SK-N-MC (cell line): ENCODE data around the gene PCDHGB1.
A peak's percentile ranks its signal among the peaks of the same experiment; 100 is the strongest.

Experiments used
- DNase-seq: peaks from one replicate; pipeline ENCODE4 v3.0.0-alpha.2; 2011; ENCODE audit warnings: low read depth, low spot score
- H3K27ac ChIP-seq: fragments of 200-600 bp; sonication (generic); 2 replicates; pipeline ENCODE4 v1.5.1; 2016; ENCODE audit warnings: mixed run types
- H3K36me3 ChIP-seq: fragments of 200-600 bp; sonication (generic); 2 replicates; pipeline ENCODE4 v1.6.1; 2017; ENCODE audit warnings: antibody characterized with exemption, low read length, mixed read lengths; ENCODE audit not compliant: insufficient read depth
- H3K4me3 ChIP-seq: fragments of 200-600 bp; sonication (generic); 2 replicates; pipeline ENCODE4 v1.5.1; 2016
- H3K9ac ChIP-seq: fragments of 200-600 bp; sonication (generic); 2 replicates; pipeline ENCODE4 v1.8.0; 2017; ENCODE audit warnings: mixed run types, mixed read lengths; ENCODE audit not compliant: insufficient read length
- H3K9me3 ChIP-seq: fragments of 200-600 bp; sonication (generic); 2 replicates; pipeline ENCODE4 v1.6.1; 2017; ENCODE audit warnings: low read depth, mild to moderate bottlenecking, antibody characterized with exemption, low read length, moderate library complexity, mixed read lengths
- EZH2 ChIP-seq: fragments of 200-600 bp; sonication (generic); IDR thresholded peaks from one replicate; pipeline ENCODE4 v1.6.1; 2017; ENCODE audit warnings: antibody characterized with exemption
- FOXP2 ChIP-seq: optimal IDR thresholded peaks from 2 replicates; pipeline ENCODE3; 2011; ENCODE audit warnings: mild to moderate bottlenecking, moderate library complexity; ENCODE audit not compliant: insufficient read depth; ENCODE audit errors: extremely low read length, control extremely low read depth
- POLR2AphosphoS5 ChIP-seq: IDR thresholded peaks from 2 replicates; pipeline ENCODE4 v1.6.1; 2012; ENCODE audit warnings: mild to moderate bottlenecking, low read depth, low read length, borderline replicate concordance

The PCDHGB1 gene

DNA sequence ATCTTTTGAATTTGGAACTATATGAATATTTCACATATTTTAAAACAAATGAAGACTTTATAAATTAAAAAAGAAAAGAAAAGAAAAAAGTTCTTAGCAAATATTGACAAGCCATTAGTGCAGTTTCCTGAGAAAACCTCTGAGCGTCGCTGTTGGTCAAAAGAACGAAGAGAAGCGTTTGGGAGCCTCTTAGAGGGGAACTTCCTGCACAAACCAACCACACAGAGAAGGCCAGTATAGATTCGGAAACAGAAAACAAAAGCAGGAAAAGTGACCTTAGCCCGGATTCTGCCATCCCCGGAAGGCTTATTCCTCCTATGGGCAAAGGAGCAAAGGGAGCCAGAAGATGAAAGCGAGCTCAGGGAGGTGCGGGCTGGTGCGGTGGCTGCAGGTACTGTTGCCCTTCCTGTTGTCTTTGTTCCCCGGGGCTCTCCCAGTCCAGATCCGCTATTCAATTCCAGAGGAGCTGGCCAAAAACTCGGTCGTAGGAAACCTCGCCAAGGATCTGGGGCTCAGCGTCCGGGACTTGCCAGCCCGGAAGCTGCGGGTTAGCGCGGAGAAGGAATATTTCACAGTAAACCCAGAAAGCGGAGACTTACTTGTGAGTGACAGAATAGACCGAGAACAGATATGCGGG, 10.0 kb downstream of the PCDHGB1 start, which contains the start of gene PCDHGB2:
TSS of gene PCDHGB2 (plus strand) at position 205 of the 637 bp plus-strand sequence. CDS start at position 347, 142 bp downstream.
- Histone ChIP-seq H3K27ac (no peak within 1 kb of the TSS), H3K9me3 (peaks cover 5% of the 10 kb centered on the region; the same call in 1 of the 2 replicates), H3K4me3 (peak within 1 kb of the TSS; percentile 49), H3K36me3 (no peaks in the 10 kb centered on the region), H3K9ac (no peak within 1 kb of the TSS)
- no peak for TF ChIP-seq FOXP2
- no peak for TF ChIP-seq EZH2
- no peak for TF ChIP-seq POLR2AphosphoS5
- DNase-seq, result no peak

DNA sequence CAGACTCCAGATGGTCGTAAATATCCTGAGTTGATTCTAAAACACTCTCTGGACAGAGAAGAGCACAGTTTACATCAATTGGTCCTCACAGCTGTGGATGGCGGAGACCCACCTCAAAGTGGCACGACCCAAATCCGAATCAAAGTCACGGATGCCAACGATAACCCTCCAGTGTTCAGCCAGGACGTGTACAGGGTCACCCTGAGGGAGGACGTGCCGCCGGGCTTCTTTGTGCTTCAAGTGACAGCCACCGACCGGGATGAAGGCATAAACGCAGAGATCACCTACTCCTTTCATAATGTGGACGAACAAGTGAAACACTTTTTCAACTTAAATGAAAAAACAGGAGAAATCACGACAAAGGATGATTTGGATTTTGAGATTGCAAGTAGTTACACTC, 10.8 kb downstream of the PCDHGB1 start:
- DNase-seq, result no peak
- H3K9ac ChIP-seq, result no peak overlapping the region
- H3K4me3 ChIP-seq, result no peak overlapping the region
- TF ChIP-seq POLR2AphosphoS5, result no peak
- TF ChIP-seq EZH2, result no peak
- TF ChIP-seq FOXP2, result no peak
- H3K36me3 ChIP-seq, result no peaks in the 10 kb centered on the region
- H3K27ac ChIP-seq, result no peak overlapping the region
- H3K9me3 ChIP-seq, result peaks cover 5% of the 10 kb centered on the region; the same call in 1 of the 2 replicates

DNA sequence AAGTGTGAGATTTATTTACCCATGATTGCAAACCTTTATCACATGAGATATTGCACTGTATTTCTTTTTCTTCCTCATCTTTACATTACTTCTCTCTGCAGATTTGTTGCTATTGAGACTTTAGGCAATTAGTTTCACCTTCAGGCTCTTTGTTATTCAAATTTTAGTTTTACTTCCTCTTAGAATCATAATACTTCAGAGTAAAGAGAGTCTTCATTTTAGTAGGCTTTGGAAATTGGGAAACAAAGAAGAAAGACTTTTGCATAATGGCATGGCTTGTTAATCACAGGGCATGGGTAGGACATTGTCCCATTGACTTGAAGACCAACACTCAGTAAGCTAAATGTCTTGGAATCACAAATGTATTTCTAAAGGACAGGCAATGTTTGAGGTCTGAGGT, 12.8 kb downstream of the PCDHGB1 start:
- no peak overlapping the region for H3K9ac ChIP-seq
- H3K9me3 ChIP-seq, result peaks cover 5% of the 10 kb centered on the region; the same call in 1 of the 2 replicates
- H3K27ac ChIP-seq, result no peak overlapping the region
- no peak for TF ChIP-seq POLR2AphosphoS5
- no peak for TF ChIP-seq FOXP2
- no peak for TF ChIP-seq EZH2
- H3K36me3 ChIP-seq, result no peaks in the 10 kb centered on the region
- 0 out of 2 replicates have a peak overlapping the region, but pooled peaks have one; percentile 7 for H3K4me3 ChIP-seq
- no peak for DNase-seq

DNA sequence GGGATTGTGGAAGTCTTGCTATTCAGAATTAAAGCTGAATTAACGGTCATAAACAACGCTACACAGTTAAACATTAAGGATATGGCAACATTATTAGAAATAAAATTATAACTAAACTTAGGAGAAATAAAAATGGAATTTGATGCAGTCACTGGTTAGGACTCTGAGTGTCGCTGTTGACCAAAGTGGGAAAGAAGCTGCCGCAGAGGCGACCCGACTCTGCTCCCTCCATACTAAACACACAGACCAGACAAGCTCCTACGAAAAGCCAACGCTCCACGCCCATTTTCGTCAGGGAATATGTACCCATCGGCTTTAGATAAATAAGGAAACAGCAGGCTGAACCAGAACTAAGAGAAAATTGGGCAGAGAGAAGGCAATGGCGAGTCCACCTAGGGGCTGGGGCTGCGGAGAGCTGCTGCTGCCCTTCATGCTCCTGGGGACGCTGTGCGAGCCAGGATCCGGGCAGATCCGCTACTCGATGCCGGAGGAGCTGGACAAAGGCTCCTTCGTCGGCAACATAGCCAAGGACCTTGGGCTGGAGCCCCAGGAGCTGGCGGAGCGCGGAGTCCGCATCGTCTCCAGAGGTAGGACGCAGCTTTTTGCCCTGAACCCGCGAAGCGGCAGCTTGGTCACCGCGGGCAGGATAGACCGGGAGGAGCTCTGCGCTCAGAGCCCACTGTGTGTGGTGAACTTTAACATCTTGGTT, 14.2 kb downstream of the PCDHGB1 start, which contains the start of gene PCDHGA5:
TSS of gene PCDHGA5 (plus strand) at position 211 of the 709 bp plus-strand sequence. CDS start at position 380, 169 bp downstream.
- no peak within 1 kb of the TSS for H3K4me3 ChIP-seq
- DNase-seq, result no peak
- no peak for TF ChIP-seq FOXP2
- TF ChIP-seq EZH2, result no peak
- TF ChIP-seq POLR2AphosphoS5, result no peak
- no peaks in the 10 kb centered on the region for H3K36me3 ChIP-seq
- no peak within 1 kb of the TSS for H3K9ac ChIP-seq
- peaks cover 5% of the 10 kb centered on the region; the same call in 1 of the 2 replicates for H3K9me3 ChIP-seq
- no peak within 1 kb of the TSS for H3K27ac ChIP-seq

GRCh38 chr5:141366016-141366896, 16.4 kb downstream of the PCDHGB1 start:
- Histone ChIP-seq H3K4me3 (no peak overlapping the region), H3K9ac (no peak overlapping the region), H3K9me3 (peaks cover 5% of the 10 kb centered on the region; the same call in 1 of the 2 replicates), H3K27ac (no peak overlapping the region), H3K36me3 (no peaks in the 10 kb centered on the region)
- TF ChIP-seq FOXP2, result no peak
- DNase-seq, result no peak

DNA sequence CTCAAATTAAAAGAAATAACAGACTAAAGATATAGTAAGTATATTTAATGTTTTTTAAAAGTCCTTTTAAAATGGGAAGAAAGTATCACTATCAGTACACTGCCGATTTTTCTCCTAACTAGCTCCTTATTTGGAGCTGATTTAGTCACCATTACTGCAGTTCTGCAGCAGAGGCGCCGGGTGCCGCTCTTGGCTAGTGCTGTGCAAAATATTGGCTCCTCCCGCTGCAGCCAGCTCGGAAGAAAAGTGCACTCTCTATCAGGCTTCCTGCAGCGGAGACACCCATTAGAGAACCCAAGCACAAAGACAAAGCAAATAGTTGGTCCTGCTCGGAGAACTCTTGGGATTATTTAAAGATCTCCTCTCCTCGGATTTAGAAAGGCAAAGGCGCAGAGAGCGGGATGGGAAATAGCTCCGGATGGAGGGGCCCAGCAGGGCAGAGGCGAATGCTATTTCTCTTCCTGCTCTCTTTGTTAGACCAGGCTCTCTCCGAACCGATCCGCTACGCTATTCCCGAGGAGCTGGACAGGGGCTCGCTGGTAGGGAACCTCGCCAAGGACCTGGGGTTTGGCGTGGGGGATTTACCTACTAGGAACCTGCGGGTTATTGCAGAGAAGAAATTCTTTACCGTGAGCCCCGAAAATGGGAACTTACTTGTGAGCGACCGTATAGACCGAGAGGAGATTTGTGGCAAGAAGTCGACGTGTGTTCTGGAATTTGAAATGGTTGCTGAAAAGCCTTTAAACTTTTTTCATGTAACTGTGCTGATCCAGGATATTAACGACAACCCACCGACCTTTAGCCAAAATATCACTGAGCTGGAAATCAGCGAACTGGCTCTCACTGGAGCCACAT, 20.3 kb downstream of the PCDHGB1 start, which contains the start of gene PCDHGB3:
TSS of gene PCDHGB3 (plus strand) at position 249 of the 855 bp plus-strand sequence. CDS start at position 402, 153 bp downstream.
- DNase-seq, result no peak
- no peak within 1 kb of the TSS for H3K4me3 ChIP-seq

More for the DNA sequence above, 20.3 kb downstream of the PCDHGB1 start, which contains the start of gene PCDHGB3:
- TF ChIP-seq FOXP2 (no peak), POLR2AphosphoS5 (no peak), EZH2 (no peak)
- H3K36me3 ChIP-seq, result no peaks in the 10 kb centered on the region
- no peak within 1 kb of the TSS for H3K9ac ChIP-seq
- H3K9me3 ChIP-seq, result no peaks in the 10 kb centered on the region
- H3K27ac ChIP-seq, result no peak within 1 kb of the TSS
